Fibroblast of skin of right quadriceps (primary cell): Measurements from ENCODE around the gene TRIM3.
"Not testable (repeated sequence)": the region's sequence is repeated elsewhere in the genome, so short reads cannot be mapped to it uniquely, and the experiment has no call there.

ENCODE experiments used
- DNase-seq: peaks from one replicate; pipeline ENCODE4 v3.0.0-alpha.2; 2013

TRIM3 gene

GRCh38 chr11:6473451-6474412, at the start of gene TRIM3:
TSS of gene TRIM3 (minus strand) at chr11:6473941. CDS start at chr11:6465695, 8,246 bp downstream.
- DNase-seq = peak; percentile 88

- peak; percentile 74 for DNase-seq
These were observed 49.5 kb upstream of the TRIM3 start for GRCh38 chr11:6523253-6523652.

GRCh38 chr11:6521946-6522345, 48.2 kb upstream of the TRIM3 start:
- not testable (repeated sequence) for DNase-seq

GRCh38 chr11:6520265-6520664, 46.5 kb upstream of the TRIM3 start:
- no peak for DNase-seq

GRCh38 chr11:6516865-6517264, 43.1 kb upstream of the TRIM3 start:
- no peak for DNase-seq

GRCh38 chr11:6505577-6506240, 32.0 kb upstream of the TRIM3 start:
- DNase-seq = peak; percentile 78

GRCh38 chr11:6504166-6504565, 30.4 kb upstream of the TRIM3 start:
- DNase-seq = no peak

GRCh38 chr11:6502382-6502781, 28.6 kb upstream of the TRIM3 start:
- no peak for DNase-seq

- DNase-seq = no peak
These were observed 24.8 kb upstream of the TRIM3 start for GRCh38 chr11:6498544-6498943.

GRCh38 chr11:6498121-6498520, 24.4 kb upstream of the TRIM3 start:
- DNase-seq = no peak

GRCh38 chr11:6497069-6497839, 23.5 kb upstream of the TRIM3 start, which contains the start of gene DNHD1:
TSS of gene DNHD1 (plus strand) at chr11:6497280. CDS start at chr11:6498216, 936 bp downstream.
- DNase-seq = no peak

- no peak for DNase-seq
These were observed 15.6 kb upstream of the TRIM3 start for GRCh38 chr11:6489306-6489705.

GRCh38 chr11:6488821-6489220, 15.1 kb upstream of the TRIM3 start:
- no peak for DNase-seq

- no peak for DNase-seq
These were observed 14.6 kb upstream of the TRIM3 start for GRCh38 chr11:6488342-6488741.

- no peak for DNase-seq
These were observed 13.2 kb upstream of the TRIM3 start for GRCh38 chr11:6486938-6487337.

- DNase-seq = no peak
These were observed 12.5 kb upstream of the TRIM3 start for GRCh38 chr11:6486256-6486655.

- DNase-seq = no peak
These were observed 11.9 kb upstream of the TRIM3 start for GRCh38 chr11:6485661-6486060.

GRCh38 chr11:6483015-6483414, 9.3 kb upstream of the TRIM3 start:
- DNase-seq = no peak

GRCh38 chr11:6482441-6482840, 8.7 kb upstream of the TRIM3 start:
- no peak for DNase-seq

GRCh38 chr11:6481924-6482275, 8.2 kb upstream of the TRIM3 start:
- no peak for DNase-seq

GRCh38 chr11:6481012-6481923, 7.5 kb upstream of the TRIM3 start, which contains the start of the genes ARFIP2 and TIMM10B:
TSS of gene ARFIP2 (minus strand) at chr11:6481331. CDS start at chr11:6480421, 910 bp downstream.
TSS of gene TIMM10B (plus strand) at chr11:6481501. CDS start at chr11:6481517, 16 bp downstream.
- peak; percentile 98 for DNase-seq
